HepG2 (cell line): ENCODE results near the gene OR8B12. TPM values are rescaled to one million over a fixed set of nuclear protein-coding genes. Genes with fewer than 3 reads are reported as not detected.

Source experiments
- SP4 ChIP-seq: sonication (generic); formaldehyde crosslinking; IDR thresholded peaks from 2 replicates; pipeline ENCODE4 v1.8.1; 2023; ENCODE audit warnings: mild to moderate bottlenecking, missing genetic modification reagents
- ZFYVE20 ChIP-seq: sonication (generic); formaldehyde crosslinking; IDR thresholded peaks from 2 replicates; pipeline ENCODE4 v1.8.0; 2023; ENCODE audit warnings: low read depth, mild to moderate bottlenecking, moderate library complexity, missing genetic modification reagents, borderline replicate concordance
- ZNF124 ChIP-seq: sonication (generic); formaldehyde crosslinking; IDR thresholded peaks from 2 replicates; pipeline ENCODE4 v1.4.0; 2020; ENCODE audit warnings: missing genetic modification reagents
- ZNF547 ChIP-seq: sonication (generic); formaldehyde crosslinking; IDR thresholded peaks from 2 replicates; pipeline ENCODE4 v1.5.1; 2020; ENCODE audit warnings: mild to moderate bottlenecking, missing genetic modification reagents
- ZNF598 ChIP-seq: sonication (generic); formaldehyde crosslinking; IDR thresholded peaks from 2 replicates; pipeline ENCODE4 v1.5.1; 2020; ENCODE audit warnings: mild to moderate bottlenecking, missing genetic modification reagents, borderline replicate concordance
- polyA plus RNA-seq, 8 experiments: library from polyadenylated mRNA; depleted of rRNA in 3 of 8; stranded (reverse) in 7 of 8; unstranded in 1 of 8; fragments of >200 nt; fragmentation: Illumina TruSeq in 4 of 8; extraction: Trizol in 4 of 8; gene quantifications; 2 replicates each; pipeline versions ENCODE4 v1.2.1 to v1.2.3, GENCODE V29; 2011 to 2016; ENCODE audit warnings: low read depth in 4 of 8, missing spikeins in 1 of 8, mixed read lengths in 1 of 8; ENCODE audit not compliant: insufficient read depth in 1 of 8
- total RNA-seq, 5 experiments: library from RNA; depleted of rRNA; stranded (reverse); fragments of >200 nt; fragmentation: Illumina TruSeq; extraction: Trizol; gene quantifications; 2 replicates each; pipeline ENCODE4 v1.2.3, GENCODE V29; 2016; ENCODE audit warnings: low read depth in 1 of 5
- TF ChIP-seq, protein P1 (sequence below): IDR thresholded peaks from 2 replicates; pipeline ENCODE4 v1.6.1; 2016
- TF ChIP-seq, protein P2 (sequence below): sonication (generic); formaldehyde crosslinking; IDR thresholded peaks from 2 replicates; pipeline ENCODE4 v1.4.0; 2020; ENCODE audit warnings: mild to moderate bottlenecking, missing genetic modification reagents

The OR8B12 gene
- total and polyA plus RNA-seq, 2 of the 13 experiments (the other 11 are each of a cell fraction or from before 2014, with no cell fraction given), result not detected

GRCh38 chr11:124543145-124543544 lies 309 bp downstream of the OR8B12 start (continued):
- TF ChIP-seq, protein P1, sequence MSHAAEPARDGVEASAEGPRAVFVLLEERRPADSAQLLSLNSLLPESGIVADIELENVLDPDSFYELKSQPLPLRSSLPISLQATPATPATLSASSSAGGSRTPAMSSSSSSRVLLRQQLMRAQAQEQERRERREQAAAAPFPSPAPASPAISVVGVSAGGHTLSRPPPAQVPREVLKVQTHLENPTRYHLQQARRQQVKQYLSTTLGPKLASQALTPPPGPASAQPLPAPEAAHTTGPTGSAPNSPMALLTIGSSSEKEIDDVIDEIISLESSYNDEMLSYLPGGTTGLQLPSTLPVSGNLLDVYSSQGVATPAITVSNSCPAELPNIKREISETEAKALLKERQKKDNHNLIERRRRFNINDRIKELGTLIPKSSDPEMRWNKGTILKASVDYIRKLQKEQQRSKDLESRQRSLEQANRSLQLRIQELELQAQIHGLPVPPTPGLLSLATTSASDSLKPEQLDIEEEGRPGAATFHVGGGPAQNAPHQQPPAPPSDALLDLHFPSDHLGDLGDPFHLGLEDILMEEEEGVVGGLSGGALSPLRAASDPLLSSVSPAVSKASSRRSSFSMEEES (CRISPR knock-in tag), result no peak
- TF ChIP-seq, protein P2, sequence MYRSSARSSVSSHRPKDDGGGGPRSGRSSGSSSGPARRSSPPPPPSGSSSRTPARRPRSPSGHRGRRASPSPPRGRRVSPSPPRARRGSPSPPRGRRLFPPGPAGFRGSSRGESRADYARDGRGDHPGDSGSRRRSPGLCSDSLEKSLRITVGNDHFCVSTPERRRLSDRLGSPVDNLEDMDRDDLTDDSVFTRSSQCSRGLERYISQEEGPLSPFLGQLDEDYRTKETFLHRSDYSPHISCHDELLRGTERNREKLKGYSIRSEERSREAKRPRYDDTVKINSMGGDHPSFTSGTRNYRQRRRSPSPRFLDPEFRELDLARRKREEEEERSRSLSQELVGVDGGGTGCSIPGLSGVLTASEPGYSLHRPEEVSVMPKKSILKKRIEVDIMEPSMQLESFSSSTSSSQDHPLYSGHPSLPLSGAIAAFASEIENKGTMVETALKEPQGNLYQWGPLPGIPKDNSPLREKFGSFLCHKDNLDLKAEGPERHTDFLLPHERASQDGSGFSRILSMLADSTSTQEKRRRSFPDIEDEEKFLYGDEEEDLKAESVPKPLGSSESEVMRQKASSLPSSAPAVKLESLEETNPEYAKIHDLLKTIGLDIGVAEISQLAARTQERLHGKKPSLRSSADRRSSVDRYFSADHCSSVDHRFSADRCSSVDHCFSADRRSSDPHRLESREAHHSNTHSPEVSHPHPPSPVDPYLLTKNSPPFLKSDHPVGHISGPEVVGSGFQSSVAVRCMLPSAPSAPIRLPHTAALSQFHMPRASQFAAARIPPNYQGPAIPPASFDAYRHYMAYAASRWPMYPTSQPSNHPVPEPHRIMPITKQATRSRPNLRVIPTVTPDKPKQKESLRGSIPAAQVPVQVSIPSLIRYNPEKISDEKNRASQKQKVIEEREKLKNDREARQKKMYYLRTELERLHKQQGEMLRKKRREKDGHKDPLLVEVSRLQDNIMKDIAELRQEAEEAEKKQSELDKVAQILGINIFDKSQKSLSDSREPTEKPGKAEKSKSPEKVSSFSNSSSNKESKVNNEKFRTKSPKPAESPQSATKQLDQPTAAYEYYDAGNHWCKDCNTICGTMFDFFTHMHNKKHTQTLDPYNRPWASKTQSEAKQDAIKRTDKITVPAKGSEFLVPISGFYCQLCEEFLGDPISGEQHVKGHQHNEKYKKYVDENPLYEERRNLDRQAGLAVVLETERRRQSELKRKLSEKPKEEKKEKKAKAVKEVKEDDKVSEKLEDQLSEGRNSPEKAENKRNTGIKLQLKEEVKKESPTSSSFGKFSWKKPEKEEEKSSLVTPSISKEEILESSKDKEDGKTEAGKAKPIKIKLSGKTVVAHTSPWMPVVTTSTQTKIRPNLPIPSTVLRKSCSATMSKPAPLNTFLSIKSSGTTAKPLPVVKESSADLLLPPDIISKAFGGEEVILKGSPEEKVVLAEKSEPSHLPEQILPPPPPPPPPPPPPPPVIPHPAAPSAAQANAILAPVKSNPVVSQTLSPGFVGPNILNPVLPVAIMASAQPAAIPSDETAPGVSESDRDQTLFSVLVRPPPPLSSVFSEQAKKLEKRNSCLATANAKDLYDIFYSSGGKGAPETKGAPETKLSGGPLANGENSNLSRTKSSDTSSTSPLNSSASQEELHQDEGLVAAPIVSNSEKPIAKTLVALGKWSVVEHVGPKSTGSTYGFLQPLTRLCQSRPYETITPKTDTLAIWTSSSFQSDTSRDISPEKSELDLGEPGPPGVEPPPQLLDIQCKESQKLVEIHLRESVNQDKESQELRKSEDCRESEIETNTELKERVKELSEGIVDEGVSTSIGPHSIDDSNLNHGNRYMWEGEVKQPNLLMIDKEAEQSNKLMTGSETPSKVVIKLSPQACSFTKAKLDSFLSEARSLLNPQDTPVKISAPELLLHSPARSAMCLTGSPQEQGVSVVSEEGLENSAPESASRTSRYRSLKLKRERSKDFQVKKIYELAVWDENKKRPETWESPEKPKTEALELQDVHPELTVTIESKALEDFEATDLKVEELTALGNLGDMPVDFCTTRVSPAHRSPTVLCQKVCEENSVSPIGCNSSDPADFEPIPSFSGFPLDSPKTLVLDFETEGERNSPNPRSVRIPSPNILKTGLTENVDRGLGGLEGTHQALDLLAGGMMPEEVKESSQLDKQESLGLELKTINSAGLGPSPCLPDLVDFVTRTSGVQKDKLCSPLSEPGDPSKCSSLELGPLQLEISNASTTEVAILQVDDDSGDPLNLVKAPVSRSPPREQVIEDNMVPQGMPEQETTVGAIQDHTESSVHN, result no peak
- no peak for TF ChIP-seq ZNF124 (CRISPR knock-in tag)
- TF ChIP-seq ZNF547 (CRISPR knock-in tag), result no peak
- TF ChIP-seq ZFYVE20 (CRISPR knock-in tag), result no peak
- no peak for TF ChIP-seq ZNF598
- no peak for TF ChIP-seq SP4 (CRISPR knock-in tag)
